Tibial nerve (tissue), 4 donors: ENCODE results near the gene TRMT112. TPM values are rescaled to one million over a fixed set of nuclear protein-coding genes. Genes with fewer than 3 reads are reported as not detected.
"Not testable (repeated sequence)": the region's sequence is repeated elsewhere in the genome, so short reads cannot be mapped to it uniquely, and the experiment has no call there.

Experiments
- DNase-seq, 2 donors: peaks; one replicate each; pipeline ENCODE4 v3.0.0-alpha.2; 2019; ENCODE audit warnings: low spot score in 2 of 2
- H3K27ac ChIP-seq, 4 donors: fragments of 200-600 bp; sonication (generic) in 3 of 4; one replicate each; pipeline ENCODE4 v1.5.1; 2017 to 2019; ENCODE audit warnings: mild to moderate bottlenecking in 1 of 4
- H3K27me3 ChIP-seq, 2 donors: fragments of 200-600 bp; sonication (generic) in 1 of 2; one replicate each; pipeline versions ENCODE4 v1.5.1 to v1.6.0; 2017 to 2019
- H3K36me3 ChIP-seq, 3 donors: fragments of 200-600 bp; sonication (generic); one replicate each; pipeline ENCODE4 v1.5.1; 2018 to 2019
- H3K4me1 ChIP-seq, 4 donors: fragments of 200-600 bp; sonication (generic) in 3 of 4; one replicate each; pipeline ENCODE4 v1.5.1; 2017 to 2019
- H3K4me3 ChIP-seq, 4 donors: fragments of 200-600 bp; sonication (generic) in 3 of 4; one replicate each; pipeline ENCODE4 v1.5.1; 2017 to 2019; ENCODE audit warnings: mild to moderate bottlenecking in 1 of 4, moderate library complexity in 1 of 4
- H3K9me3 ChIP-seq, 4 donors: fragments of 200-600 bp; sonication (generic) in 3 of 4; one replicate each; pipeline ENCODE4 v1.5.1; 2017 to 2019
- EP300 ChIP-seq, 2 donors: sonication (generic); formaldehyde crosslinking; IDR thresholded peaks; one replicate each; pipeline ENCODE4 v1.6.1; 2017; ENCODE audit warnings: antibody characterized with exemption in 2 of 2, mild to moderate bottlenecking in 1 of 2
- POLR2A ChIP-seq, 2 donors: fragments of 450-650 bp; IDR thresholded peaks; one replicate each; pipeline ENCODE4 v1.6.1; 2017; ENCODE audit warnings: antibody characterized with exemption in 2 of 2, mild to moderate bottlenecking in 2 of 2, moderate library complexity in 2 of 2
- WGBS, 2 donors: methylation state at CpG; one replicate each; pipeline ENCODE4 v1.1.5; 2018; 5-methylcytosine and 5-hydroxymethylcytosine counted together
- total RNA-seq, 4 donors: library from RNA; depleted of rRNA; stranded (reverse); fragments of >200 nt; gene quantifications; one replicate each; pipeline ENCODE4 v1.1.0, GENCODE V29; 2016
- TF ChIP-seq, protein P1 (sequence below), 5 experiments: fragments of 200-600 bp in 3 of 5; fragments of 450-650 bp in 2 of 5; sonication (generic) in 3 of 5; IDR thresholded peaks; one replicate each; pipeline ENCODE4 v1.5.1; 2016 to 2019; ENCODE audit warnings: antibody characterized with exemption in 5 of 5, mild to moderate bottlenecking in 3 of 5, moderate library complexity in 2 of 5

TRMT112 gene
- total RNA-seq, 4 donors from 2014 or later = 290 to 381 (median 327) TPM

DNA sequence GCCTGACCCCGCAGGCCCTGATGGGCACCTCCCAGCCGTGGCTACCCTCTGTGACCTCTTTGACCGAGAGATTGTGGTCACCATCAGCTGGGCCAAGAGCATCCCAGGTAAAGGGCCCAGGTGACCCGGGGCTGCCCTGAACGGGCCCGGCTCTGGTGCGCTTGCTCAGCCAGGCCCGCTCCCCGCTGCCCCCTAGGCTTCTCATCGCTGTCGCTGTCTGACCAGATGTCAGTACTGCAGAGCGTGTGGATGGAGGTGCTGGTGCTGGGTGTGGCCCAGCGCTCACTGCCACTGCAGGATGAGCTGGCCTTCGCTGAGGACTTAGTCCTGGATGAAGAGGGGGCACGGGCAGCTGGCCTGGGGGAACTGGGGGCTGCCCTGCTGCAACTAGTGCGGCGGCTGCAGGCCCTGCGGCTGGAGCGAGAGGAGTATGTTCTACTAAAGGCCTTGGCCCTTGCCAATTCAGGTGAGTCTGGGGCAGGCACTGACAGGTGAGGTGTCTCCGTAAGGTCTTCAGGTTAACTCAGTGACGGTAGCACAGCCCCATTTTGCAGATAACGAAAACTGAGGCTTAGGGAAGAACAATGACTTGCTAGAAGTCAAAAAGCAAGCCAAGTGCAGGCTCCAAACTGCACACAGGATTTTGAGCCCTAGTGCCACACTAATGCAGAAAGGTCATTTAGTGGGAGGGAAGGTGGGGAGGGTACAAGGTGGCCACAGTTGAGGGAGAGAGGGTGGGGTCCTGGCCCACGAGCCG lies 2.4 kb downstream of the TRMT112 start:
- H3K36me3 ChIP-seq = peaks cover 0 to 39% (median 8%) of the 10 kb centered on the region in 3 donors
- no peak overlapping the region for H3K4me3 ChIP-seq
- no peak for DNase-seq
- TF ChIP-seq, protein P1, sequence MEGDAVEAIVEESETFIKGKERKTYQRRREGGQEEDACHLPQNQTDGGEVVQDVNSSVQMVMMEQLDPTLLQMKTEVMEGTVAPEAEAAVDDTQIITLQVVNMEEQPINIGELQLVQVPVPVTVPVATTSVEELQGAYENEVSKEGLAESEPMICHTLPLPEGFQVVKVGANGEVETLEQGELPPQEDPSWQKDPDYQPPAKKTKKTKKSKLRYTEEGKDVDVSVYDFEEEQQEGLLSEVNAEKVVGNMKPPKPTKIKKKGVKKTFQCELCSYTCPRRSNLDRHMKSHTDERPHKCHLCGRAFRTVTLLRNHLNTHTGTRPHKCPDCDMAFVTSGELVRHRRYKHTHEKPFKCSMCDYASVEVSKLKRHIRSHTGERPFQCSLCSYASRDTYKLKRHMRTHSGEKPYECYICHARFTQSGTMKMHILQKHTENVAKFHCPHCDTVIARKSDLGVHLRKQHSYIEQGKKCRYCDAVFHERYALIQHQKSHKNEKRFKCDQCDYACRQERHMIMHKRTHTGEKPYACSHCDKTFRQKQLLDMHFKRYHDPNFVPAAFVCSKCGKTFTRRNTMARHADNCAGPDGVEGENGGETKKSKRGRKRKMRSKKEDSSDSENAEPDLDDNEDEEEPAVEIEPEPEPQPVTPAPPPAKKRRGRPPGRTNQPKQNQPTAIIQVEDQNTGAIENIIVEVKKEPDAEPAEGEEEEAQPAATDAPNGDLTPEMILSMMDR (IDR thresholded peaks at IDR 0.05) = no peak
- TF ChIP-seq EP300 (IDR thresholded peaks at IDR 0.05) (no peak), POLR2A (IDR thresholded peaks at IDR 0.05) (no peak)
- H3K27ac ChIP-seq = no peak overlapping the region
- no peaks in the 10 kb centered on the region for H3K27me3 ChIP-seq
- 82 to 91% methylated on average over 12 to 20 of the region's 24 CpGs for WGBS, 2 donors
- no peaks in the 10 kb centered on the region for H3K9me3 ChIP-seq
- peaks cover 0 to 29% (median 13%) of the 10 kb centered on the region in 4 donors for H3K4me1 ChIP-seq

DNA sequence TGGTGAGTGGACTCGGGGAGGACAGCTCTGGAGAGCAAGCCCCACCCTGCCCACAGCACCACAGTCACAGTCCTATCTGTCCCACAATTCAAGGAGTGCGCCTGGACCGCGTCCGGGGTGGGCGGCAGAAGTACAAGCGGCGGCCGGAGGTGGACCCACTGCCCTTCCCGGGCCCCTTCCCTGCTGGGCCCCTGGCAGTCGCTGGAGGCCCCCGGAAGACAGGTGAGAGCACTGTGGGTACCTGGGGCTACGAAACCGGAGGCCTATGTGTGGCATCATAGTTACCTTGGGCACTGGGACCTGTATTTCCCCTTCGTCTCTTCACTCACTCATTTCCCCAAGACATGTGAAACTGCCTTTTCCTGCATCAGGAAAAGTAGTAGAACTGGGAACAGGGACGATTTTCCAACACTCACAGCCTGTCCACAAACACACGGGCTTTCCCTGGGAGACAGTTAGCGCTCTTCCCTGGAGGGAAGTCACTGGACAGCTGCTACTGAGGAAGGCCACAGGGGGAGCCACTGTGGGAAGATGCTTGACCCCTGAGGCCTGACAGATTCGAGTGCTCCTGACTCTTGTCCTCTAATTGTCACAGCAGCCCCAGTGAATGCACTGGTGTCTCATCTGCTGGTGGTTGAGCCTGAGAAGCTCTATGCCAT lies 3.1 kb downstream of the TRMT112 start:
- TF ChIP-seq, protein P1 (IDR thresholded peaks at IDR 0.05) = no peak
- TF ChIP-seq EP300 (IDR thresholded peaks at IDR 0.05) (no peak), POLR2A (IDR thresholded peaks at IDR 0.05) (no peak)
- 78 to 82% methylated on average over 19 of the region's 19 CpGs for WGBS, 2 donors
- no peak overlapping the region for H3K4me3 ChIP-seq

DNA sequence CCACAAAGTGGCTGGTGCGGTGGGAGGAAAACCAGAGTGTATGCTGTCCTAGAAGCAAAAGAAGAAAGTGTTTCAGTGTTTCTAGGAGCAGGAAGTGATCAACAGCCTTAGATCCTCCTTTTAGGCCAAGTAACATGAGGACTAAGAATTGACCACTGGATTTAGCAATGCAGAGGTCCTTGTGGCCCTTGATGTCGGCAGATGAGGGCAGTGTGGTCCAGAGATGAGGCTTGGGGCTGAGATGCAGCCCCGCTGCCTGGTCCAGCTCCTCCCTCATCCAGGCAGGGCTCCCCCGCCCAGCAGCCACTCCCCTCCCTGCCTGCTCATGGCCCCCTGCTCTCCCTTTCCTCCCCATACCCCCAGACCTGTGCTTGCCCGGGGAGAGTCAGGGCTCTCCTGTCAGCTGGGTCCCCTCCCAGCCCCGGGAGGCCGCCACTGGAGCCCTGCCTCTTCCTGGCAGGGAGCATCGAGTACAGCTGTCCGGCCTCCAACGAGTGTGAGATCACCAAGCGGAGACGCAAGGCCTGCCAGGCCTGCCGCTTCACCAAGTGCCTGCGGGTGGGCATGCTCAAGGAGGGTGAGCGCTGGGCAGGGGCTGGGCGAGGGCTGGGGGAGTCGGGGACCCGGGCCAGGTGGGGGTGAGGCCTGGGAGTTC lies 3.7 kb downstream of the TRMT112 start:
- no peak overlapping the region for H3K4me3 ChIP-seq
- no peaks in the 10 kb centered on the region for H3K27me3 ChIP-seq
- TF ChIP-seq POLR2A (IDR thresholded peaks at IDR 0.05) = no peak
- TF ChIP-seq EP300 (IDR thresholded peaks at IDR 0.05) = no peak
- TF ChIP-seq, protein P1 (IDR thresholded peaks at IDR 0.05) = no peak
- no peaks in the 10 kb centered on the region for H3K9me3 ChIP-seq
- no peak for DNase-seq
- peak overlapping the region in 3 of 4 donors; percentile 17 to 56 (median 50) for H3K27ac ChIP-seq
- H3K36me3 ChIP-seq = peaks cover 0 to 35% (median 8%) of the 10 kb centered on the region in 3 donors
- 77 to 80% methylated on average over 18 of the region's 18 CpGs for WGBS, 2 donors
- H3K4me1 ChIP-seq = peaks cover 0 to 17% (median 6%) of the 10 kb centered on the region in 4 donors

More for the DNA sequence above, 3.1 kb downstream of the TRMT112 start:
- no peak for DNase-seq
- Histone ChIP-seq H3K27me3 (no peaks in the 10 kb centered on the region), H3K36me3 (peaks cover 0 to 32% (median 8%) of the 10 kb centered on the region in 3 donors), H3K9me3 (no peaks in the 10 kb centered on the region), H3K27ac (peak overlapping the region in 3 of 4 donors; percentile 17 to 56 (median 50)), H3K4me1 (peaks cover 0 to 24% (median 9%) of the 10 kb centered on the region in 4 donors)

DNA sequence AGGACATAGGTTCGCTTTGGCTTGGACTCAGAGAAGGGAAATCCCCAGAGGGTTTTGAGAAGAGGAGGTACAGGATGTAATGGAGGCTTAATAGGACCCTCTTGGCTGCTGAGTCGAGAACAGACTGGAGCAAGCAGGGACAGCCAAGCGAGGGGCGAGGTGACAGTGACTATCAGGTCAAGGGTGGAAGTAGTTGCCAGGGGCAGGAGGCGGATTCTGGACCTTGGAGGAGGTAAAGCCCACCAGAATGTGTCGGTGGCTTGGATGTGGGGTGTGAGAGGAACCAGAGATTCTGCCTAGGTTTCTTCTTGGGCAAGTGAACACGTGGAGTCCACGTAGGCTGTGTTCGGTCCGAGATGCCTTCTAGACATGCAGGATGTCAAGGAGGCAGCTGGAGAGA lies 4.4 kb downstream of the TRMT112 start:
- Histone ChIP-seq H3K9me3 (no peaks in the 10 kb centered on the region), H3K4me3 (no peak overlapping the region), H3K4me1 (peaks cover 0 to 16% (median 6%) of the 10 kb centered on the region in 4 donors), H3K36me3 (peaks cover 0 to 35% (median 8%) of the 10 kb centered on the region in 3 donors), H3K27ac (peak overlapping the region in 2 of 4 donors; percentile 50 to 56), H3K27me3 (no peaks in the 10 kb centered on the region)
- DNase-seq = no peak
- WGBS, 2 donors = 87 to 89% methylated on average over 10 of the region's 10 CpGs
- TF ChIP-seq, protein P1 (IDR thresholded peaks at IDR 0.05) = no peak
- TF ChIP-seq POLR2A (IDR thresholded peaks at IDR 0.05) (no peak), EP300 (IDR thresholded peaks at IDR 0.05) (no peak)

DNA sequence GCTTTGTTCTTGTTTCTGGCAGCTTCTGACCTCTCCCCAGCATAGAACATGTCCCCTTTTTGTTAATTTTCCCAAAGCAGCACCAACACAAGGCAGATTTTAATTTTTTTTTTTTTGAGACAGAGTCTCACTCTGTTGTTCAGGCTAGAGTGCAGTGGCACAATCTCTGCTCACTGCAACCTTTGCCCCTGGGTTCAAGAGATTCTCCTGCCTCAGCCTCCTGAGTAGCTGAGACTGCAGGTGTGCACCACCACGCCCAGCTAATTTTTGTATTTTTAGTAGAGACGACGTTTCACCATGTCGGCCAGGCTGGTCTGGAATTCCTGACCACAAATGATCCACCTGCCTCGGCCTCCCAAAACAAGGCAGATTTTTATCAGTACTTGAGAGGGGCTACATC lies 9.6 kb downstream of the TRMT112 start:
- not testable (repeated sequence) for H3K27ac ChIP-seq, H3K9me3 ChIP-seq, DNase-seq, H3K4me3 ChIP-seq, H3K36me3 ChIP-seq
- H3K4me1 ChIP-seq = peaks cover 0 to 26% (median 12%) of the 10 kb centered on the region in 4 donors
- 90 to 96% methylated on average over 5 of the region's 5 CpGs for WGBS, 2 donors
- H3K27me3 ChIP-seq = peaks cover 0 to 12% of the 10 kb centered on the region in 2 donors
